Measurements from ENCODE around the gene ELF4.

Gene ELF4

DNA sequence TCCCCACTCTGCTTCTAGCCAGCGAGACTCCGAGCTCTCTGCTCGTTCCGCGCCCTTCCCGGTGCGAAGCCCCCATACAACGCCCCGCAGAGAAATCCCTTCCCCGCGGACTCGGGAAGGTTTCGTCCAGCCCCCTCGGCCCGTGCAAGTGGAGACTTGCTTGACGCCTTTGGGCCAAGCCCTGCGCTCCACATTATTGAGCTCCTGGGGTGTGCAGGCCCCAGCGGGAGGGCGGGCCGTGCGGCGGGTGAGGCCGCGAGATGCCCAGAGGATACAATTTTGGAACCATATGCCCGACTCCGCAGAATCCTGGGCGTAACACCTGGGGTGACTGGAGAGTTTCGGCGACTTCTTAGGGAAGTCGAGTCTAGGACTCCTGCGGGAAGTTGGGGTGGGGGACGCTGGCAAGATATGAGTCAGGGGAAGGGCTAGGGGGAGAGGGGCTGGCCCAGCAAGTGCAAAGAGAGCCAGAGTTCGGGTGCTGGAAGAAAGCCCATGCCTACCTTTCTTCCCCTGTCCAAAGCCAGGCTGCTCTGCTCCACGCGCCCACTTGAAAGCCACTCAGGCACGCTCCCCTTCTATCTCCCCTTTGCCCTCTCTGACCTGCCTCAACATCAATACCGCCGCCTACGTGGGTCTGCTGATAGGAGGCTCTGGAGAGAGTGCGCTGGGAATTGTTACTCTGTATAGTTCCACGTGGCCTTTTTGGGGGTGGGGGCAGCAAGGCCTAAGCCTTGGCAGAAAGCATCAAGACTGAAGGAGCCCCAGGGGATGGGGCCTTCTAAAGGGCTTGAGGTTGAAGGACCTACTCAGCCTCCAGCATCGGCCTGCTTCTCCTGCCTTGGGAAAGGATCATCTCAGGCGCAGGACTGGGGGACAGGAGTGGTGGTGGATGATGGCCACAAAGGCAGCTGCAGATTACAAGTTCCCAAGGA, 1.2 kb upstream of the ELF4 start:
- DNase-seq, result no peak

DNA sequence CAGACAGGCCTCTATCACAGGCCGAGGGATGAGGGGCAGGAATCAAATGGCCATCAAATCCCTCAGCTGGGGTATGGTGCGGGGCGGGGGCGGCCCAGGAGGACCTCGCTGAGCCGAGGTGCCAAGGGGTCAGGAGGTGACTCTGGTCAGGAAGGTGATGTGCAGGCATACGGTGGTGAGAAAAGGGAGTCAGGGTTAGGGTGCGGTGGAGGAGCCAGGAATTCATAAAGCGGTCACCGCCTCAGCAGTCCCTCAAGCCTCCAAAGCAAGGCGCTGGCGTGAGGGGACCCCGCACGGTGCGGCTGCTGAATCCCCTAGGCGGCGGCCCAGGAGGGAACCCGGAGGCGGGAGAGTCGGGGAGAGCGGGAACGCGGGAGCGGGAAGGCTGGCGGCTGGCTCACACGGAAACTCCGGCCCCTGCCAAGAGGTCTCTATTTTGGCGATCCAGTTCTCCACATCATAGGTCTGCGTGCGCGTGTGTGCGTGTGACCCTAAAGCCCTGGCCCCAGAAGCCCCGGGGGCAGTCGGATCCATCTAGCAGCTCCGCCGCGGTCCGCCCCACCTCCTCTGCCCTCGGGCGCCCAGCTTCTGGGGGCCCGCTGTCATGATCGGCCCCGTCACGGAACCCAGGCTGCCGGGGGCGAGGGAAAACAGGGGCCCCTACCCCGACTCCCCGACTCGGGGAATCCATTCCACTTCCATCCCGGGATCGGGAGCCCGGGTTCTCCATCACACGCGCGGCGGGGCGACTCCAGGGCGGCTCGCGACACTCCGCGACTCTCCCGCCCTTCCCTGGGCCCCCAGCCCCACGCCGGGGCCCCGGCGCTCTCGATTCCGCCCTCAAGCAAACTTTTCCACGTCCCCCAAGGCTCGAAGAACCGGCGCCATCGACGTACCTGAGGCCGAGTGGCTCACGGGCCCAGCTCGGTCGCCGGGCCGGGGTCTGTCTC, 593 bp downstream of the ELF4 start:
- no peak for DNase-seq

DNA sequence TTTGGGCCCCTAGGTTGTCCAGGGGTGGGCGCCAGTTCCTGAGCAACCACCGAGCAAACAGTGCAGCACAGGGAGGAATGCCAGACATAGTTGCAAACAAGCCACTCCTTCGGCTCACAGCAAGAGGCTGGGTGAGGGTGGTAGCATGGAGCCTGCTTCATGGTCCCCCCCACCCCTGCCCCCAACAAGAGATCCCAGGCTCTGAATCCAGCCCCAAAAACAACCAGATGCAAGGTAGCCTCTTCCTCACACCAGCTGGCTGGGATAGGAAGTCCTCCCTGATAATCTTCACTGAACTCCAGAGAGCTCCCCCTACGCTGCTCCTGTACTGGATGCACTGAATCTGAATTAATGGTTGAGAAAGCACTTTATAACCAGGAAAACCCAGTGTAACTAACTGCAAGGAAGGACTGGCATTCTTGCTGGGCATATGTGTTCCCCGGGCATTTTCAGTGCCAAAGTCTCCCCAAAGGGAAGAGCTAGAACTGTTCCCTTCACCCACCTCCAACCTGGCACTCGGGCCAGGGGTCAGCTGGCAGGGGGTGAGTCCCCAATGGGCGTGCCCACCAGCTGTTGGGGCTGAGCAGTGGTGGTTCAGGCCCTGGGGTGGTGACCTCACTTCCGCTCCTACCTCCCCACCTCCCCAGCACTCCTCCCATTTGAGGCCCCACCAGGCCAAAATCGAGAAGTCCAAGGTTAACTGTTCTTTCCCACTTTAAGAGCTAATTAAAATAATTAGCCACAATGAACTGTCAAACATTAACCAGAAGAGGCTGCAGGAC, 1.5 kb downstream of the ELF4 start:
- DNase-seq, result peak; percentile 40 to 70

DNA sequence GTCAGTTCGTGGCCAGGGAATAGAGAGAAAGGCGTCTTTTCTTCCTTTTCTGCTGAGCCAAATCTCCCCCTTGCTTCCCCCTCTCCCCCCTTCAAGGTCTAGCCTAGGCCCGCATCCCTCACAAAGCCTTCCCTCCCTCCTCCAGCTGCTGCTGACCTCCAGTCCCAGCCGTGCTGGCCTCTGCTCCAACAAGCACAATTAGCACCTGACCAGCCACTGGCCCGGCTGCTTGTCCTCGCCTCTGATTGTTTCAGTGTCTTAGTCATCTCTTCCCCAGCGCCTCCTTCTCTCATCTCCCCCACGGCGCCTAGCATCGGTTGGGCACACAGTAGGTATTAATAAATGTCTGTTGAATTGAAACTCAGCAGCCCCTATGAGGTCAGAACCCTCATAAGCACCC, 4.2 kb downstream of the ELF4 start:
- no peak for DNase-seq

DNA sequence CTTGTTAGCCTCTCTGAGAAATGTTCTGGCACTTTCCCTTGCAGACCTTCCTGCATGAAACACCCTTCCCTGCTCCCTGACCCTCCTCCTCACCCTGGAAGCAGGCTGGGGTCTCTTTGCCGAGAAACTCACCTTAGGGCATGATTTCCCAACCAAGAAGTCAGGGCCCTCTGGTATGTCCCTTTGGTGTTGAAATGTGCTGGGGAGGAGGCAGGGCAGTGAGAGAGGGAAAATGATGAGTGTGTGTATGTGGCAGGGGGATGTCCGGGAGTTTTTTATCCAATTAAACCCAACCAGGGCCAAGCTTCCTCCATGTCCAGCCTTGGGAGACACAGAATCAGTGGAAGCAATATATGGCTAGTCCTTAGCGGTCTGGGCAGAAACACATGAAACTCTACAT, 5.1 kb downstream of the ELF4 start:
- no peak for DNase-seq

DNA sequence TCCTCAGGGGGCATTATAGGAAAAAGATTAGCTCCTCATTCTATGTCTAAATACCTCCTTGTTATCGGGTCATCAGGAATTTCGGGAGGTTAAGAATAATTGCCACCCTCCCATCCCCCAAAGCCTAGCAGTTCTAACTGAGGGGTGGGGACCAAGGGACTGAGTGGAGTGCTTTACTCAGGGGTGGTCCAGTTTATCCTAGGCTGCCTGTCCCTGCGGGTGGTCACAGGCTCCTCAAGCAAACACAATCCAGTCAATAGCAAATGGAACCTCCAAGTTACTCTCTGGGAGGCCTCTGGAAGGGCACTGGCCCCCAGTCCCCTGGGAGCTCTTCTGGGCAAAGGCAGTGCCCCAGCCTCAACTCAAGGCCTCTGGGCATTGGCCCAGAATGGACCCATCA, 6.7 kb downstream of the ELF4 start:
- DNase-seq, result no peak

DNA sequence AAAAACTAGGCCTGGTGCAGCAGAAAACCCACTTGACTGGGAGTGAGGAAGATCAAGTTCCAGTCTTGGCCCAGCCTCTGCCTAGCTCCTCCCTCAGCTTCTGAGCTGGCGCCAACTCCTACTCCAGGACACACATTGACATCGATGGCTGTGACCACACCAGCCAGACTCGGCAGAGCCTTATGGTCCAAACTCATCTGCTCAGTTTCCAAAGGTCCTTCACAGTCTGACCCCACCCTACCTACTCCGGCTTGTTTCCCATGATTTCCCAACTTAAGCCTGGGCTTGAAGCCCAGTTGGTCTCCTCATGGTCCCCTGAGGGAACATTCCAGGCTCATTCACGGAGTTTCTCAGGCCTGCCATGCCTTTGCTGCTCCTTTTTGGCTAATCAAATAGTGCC, 10.1 kb downstream of the ELF4 start:
- no peak for DNase-seq

DNA sequence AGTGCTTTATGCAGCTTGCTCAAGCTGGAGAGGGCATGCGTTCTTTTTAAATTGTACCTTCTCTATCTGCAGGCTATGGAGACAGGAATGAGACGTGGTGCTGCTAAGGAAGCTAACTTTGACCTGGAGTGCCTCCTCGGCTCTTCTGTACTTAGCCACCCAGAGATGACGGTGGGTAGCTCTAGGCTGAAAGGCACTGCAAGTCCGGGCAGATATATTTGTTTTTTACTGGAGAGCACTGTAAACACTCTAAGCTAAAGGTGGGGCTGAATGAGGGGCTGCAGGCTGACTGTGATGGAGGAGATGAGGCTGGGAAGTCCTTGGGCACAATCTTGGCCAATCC, 12.1 kb downstream of the ELF4 start:
- DNase-seq, result no peak

DNA sequence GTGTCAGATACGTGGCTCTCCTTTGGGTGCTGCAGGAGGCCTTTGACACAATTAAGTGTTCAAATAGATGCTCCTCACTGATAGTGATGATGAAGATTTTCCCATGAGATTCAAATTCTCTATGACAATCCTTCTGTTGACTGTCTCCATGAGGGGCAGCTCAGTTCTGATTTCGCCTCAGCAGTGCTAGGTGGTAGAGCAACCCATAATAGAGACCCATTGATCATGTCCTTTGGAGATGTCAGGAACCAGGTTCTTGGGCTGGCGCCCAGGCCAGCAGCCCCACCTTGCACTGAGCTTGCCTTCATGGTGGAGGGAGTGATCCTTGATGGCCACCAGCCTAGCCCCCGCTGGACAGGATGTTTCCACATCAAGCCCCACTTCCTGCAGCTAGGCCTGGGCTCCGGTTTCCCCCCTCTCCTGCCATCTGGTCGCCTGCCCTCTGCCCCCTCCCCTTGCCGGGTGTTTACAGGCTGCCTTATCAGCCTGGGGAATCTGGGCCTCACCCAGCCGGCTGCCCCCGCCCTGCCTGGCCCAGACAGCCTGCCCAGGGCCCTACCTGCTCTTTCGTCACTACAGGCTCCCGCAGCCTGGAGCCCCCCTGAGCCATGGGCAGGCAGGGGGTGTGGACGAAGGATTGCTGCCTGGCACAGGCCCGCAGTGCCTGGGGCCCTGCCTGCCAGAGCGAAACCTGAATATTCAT, 12.6 kb downstream of the ELF4 start:
- DNase-seq, result peak; percentile 41 to 42

DNA sequence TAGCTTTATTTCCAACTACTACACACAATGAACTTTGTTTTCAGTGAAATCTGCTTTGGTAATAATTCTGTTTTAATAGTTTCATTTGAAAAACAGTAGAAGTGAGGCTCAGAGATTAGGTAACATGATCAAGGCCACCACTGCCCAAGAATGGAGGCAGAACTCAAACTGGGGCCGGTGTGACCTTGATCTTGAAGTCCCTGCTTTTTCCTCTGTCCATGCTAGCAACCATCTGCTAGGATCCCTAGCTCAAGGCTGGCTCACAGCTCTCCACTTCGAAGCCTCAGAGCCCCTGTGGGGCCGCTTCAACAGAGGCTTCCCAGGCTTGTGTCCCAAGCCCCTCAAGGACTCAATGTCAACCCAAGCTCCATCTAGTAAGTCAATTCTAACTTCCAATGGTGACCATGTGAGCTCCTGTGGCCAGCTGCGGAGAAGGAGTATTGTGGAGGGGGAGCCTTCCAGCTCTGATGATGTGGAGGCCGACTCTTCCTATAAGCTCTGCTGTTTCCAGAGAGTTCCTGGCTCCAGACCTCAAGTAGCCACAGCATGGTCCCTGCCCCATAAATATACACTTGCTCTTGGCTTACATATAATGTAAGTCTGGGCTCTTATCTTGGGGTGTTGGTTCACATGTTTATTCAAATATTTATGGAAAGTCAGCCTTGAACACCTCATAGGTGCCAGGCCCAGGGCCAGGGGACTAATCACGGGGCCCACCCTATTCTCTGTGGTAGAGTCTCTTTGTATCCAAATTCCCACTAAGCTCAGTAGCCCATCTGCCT, 14.9 kb downstream of the ELF4 start:
- DNase-seq, result no peak

DNA sequence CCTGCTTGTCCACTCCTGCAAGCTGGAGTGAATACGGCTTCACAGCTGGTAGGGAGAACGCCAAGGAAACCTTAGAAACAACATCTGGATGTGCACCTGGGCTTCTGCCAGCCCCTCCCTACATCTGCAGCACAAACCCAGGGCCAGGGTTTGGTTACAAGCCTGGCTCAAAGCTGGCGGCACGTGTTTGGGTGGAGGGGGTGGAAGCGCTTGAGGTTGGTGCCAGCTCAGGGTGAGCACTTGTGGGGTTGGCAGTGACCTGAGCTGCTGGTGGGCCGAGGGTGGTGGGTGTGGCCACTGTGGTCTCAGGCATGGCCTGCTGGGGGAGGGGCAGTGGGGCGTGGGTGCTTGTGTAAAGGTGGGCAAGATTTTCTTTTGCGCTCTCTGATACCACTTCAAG, 15.6 kb downstream of the ELF4 start:
- no peak for DNase-seq

DNA sequence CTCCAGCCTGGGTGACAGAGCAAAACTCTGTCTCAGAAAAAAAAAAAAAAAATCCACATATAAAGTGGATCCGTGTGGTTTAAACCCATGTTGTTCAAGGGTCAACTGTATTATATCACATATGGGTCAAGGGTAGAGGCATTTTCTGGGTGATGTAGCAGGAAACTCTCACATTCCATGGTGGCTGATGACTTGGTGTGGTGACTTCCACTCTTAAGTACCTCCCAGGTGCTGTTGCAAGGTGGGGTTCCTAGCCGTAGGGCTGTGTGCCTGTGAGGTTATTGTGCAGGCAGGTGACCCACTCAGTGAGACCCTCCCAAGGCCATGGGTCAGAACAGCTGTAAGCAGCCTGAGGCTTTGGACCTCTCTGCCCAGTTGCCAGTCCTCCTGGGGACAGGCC, 17.0 kb downstream of the ELF4 start:
- no peak for DNase-seq

DNA sequence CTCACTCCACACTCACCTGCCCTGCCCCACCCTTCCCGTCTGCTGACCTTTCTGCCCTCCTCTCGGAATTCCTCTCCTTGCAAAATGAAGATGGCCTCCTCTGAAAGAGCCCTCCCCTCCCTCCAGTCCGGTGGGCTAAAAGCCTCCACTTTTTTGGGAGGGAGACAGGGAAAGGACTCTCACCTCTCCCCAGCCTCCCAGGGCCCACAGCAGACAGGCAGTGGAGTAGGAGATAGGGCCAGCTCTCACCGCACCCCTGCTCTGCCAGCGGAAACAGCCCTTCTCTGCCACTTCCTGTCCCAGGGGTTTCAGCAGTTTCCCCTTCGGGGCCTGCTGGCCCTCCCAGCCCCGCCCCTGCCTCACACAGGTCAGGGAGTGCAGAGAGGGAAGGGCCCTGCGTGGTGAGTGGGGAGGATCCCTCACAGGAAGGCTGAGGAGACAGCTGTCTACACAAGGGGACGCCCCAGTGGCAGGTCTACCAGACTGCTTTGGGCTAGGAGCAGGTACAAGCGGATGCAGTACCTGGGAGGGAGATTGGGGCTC, 18.2 kb downstream of the ELF4 start:
- peak; percentile 89 to 91 for DNase-seq

DNA sequence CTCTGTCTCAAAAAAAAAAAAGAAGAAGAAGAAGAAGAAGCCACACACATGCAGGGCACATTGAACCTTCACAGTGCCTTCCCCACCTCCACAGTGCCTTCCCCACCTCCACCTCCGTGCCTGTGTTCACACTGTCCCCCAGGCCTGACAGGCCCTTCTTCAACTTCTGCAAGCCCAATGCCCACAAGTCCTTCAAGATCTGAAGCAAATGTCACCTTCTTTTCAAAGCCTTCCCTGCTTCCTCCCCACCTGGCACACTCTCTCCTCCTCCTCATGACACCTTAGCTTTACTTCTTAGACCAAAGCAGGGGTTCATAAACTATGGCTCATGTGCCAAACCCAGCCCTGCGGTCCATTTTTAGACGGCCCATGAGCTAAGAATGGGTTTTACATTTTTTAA, 19.9 kb downstream of the ELF4 start:
- no peak for DNase-seq

DNA sequence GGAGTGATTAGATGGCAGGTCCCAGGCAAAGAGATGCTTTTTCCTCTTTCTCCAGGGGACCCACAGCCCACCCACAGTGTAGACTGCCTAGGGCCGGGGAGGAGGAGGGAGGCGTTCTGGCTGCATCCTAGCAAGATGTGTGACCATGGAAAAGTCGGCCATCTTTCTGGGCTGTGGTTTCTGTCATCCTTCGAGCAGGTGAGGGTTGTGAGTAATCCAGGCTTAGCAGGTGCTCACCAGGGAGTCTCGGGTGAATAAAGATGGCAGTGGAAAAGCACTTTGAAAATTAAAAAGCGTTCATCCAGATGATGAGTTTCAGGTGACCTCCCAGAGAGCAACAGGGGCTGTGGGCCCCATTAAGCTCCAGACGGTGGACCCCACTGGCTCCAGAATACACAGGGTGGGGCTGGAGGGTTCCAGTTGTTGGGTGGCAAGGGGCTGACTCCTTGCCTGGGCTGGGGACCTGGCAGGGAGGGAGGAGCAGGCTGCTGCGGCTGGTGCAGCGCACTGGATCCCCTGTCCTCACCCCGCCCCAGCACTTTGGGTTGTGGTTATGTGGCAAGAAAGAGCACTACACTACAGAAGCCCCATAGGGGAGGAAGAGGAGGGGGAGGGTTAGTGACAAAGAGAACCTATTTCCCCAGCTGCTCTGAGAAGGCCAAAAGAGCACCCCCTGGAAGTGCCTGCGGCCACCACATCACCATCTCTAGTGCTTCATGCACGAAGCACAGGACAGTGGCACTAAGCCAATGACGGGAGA, 23.7 kb downstream of the ELF4 start:
- DNase-seq, result peak; percentile 72 to 74

DNA sequence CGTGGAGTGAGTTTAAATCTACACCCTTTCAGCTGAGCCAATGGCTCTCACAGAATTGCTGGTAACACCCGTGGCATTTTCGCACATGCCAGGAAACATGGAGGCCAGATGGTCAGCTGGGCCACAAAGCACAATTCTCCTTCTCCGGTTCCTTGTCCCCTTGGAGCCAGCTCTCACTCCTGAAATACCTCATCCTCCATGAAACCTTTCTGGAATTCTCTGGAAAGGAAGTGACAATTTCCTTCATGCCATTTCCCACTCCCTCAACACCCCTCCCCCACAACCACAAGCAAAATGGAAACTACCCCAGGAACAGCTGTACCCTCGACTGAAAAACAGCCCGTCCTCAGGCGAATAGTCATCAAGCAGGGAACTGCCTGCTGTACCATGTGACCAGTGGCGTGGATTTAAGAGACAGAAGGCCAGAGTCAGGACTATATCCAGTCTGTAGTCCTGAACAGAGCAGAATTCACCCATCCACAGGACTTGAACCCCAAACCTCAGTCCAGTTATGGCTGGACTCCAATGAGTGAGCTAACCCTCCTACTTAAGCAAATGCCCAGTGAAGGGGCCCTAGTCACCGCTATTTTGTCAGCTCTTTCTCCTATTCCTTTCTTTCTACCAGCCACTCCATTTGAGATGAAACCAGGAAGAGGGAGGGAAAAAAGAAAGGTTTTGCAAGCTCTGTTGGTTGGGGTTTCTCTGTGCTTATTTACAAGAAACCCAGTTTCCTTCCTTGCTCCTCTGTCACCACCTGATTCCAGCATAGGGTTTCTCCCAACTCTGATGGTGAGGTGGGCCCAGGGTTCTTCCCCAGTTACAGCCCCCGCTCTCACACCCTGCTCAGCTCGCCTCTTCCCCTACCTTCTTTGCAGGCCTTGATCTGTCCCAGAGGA, 24.5 kb downstream of the ELF4 start:
- DNase-seq, result no peak

DNA sequence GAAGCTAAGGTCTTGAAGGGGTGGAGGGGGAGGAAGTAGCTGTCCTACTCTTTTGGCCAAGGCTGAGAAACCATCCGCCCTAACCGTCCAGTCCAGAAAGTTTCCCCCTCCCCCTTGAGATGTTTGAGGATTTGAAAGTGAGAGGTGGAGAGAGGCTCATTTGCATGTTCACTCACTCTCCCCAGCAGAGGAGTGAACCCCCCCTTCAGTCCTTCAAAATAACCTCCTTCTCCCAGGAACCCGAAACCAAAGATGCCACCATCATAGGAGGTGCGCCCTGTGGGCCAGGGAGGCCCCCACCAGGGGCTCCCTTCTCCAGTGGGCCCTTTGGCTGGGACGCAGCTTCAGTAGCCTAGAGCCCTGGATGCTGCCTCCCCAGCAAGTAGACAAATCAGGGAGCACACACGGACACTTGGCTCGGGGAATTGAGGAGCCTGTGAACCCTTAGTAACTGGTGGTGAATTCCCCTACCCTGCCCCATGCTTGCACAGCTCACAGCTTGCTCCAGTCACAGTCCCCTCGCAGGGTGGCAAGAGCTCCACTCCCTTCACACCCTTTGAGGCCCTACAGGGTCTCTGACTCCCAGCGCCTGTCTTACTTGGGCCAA, 25.6 kb downstream of the ELF4 start:
- DNase-seq, result no peak

DNA sequence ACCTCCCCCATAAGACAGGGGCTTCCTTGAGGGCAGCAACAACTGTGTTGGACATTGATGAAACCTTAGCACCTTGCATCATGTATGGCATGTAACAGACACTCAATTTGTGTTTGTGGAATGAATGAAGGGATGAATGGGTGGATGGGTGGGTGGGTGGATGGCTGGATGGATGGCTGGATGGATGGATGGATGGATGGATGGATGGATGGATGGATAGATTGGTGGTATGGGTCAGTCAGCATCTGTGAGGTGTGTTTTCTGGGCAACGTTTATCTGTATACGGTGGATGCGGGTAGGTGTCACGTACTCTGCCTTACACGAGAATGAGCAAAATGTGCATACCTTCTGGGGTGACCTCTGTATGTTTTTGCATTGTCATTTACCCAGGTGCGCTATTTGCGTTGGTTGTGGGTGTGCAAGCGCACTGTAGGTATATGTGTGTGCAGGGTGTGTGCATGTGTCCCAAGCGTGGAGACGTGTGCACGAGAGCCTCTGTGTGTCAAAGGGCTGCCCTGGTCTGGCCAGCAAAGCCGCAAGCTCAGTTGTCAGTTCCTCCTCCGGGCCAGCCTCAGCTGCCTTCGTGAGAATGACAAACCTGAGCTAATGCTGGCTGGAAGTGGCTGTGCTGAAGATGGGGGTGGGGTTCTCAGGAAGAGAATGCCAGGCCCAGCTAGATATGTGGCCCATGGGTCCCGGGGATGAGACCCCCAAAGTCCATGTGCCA, 26.5 kb downstream of the ELF4 start:
- DNase-seq, result peak in 1 of 2 donors; percentile 36

Measured in CD4-positive, alpha-beta T cell treated with Interleukin-1 beta for 1 hour (primary cell).